HL-60 (cell line): ENCODE data around the gene CNNM4.

Experiments used
- CTCF ChIP-seq: IDR thresholded peaks from one replicate; pipeline ENCODE4 v1.5.1; 2011; ENCODE audit warnings: low read length, control low read depth, inconsistent platforms; ENCODE audit not compliant: insufficient read depth
- POLR2AphosphoS5 ChIP-seq: IDR thresholded peaks from 2 replicates; pipeline ENCODE4 v1.6.1; 2012; ENCODE audit warnings: low read depth
- REST ChIP-seq: IDR thresholded peaks from 2 replicates; pipeline ENCODE4 v1.6.1; 2012; ENCODE audit warnings: low read depth; ENCODE audit not compliant: insufficient replicate concordance

- TF ChIP-seq REST (no peak), CTCF (no peak), POLR2AphosphoS5 (no peak)
Measured at GRCh38 chr2:96856776-96857666, 96.3 kb downstream of the CNNM4 start.
